Activated CD8-positive, alpha-beta T cell treated with anti-CD3 and anti-CD28 coated beads for 36 hours (primary cell): ENCODE results near the gene TCP1. TPM values are rescaled to one million over a fixed set of nuclear protein-coding genes. Genes with fewer than 3 reads are reported as not detected.
"Not testable (repeated sequence)": the region's sequence is repeated elsewhere in the genome, so short reads cannot be mapped to it uniquely, and the experiment has no call there.

ENCODE experiments used
- ATAC-seq: fragments of 200-7000 bp; cut with Tn5 transposase; one replicate; pipeline ENCODE4 v1.10.0; 2021; ENCODE audit warnings: mild to moderate bottlenecking, moderate library complexity
- CTCF ChIA-PET: fragments of 350-600 bp; sonication (Branson Sonifier 250); formaldehyde crosslinking; loops from one replicate; lab custom pipeline; 2021; ENCODE audit warnings: antibody characterized with exemption; lab: Charles Lee
- POLR2A ChIA-PET: fragments of 350-600 bp; sonication (Branson Sonifier 250); formaldehyde crosslinking; loops from one replicate; lab custom pipeline; 2021; ENCODE audit warnings: antibody characterized with exemption; lab: Charles Lee
- DNase-seq: peaks from one replicate; pipeline ENCODE4 v3.0.0-alpha.2; 2020
- H3K27ac Mint-ChIP-seq: one replicate; pipeline ENCODE4 v1.8.0; 2021; ENCODE audit warnings: mild to moderate bottlenecking, mixed read lengths
- H3K27me3 Mint-ChIP-seq: one replicate; pipeline ENCODE4 v1.8.0; 2021; ENCODE audit warnings: mixed read lengths
- H3K36me3 Mint-ChIP-seq: one replicate; pipeline ENCODE4 v1.8.0; 2021; ENCODE audit warnings: low read depth, mixed read lengths
- H3K4me1 Mint-ChIP-seq: one replicate; pipeline ENCODE4 v1.8.0; 2021; ENCODE audit warnings: low read depth, mixed read lengths
- H3K4me3 Mint-ChIP-seq: one replicate; pipeline ENCODE4 v1.8.0; 2021; ENCODE audit warnings: mild to moderate bottlenecking, moderate library complexity, mixed read lengths
- H3K9me3 Mint-ChIP-seq: one replicate; pipeline ENCODE4 v1.8.0; 2021; ENCODE audit warnings: mixed read lengths
- intact Hi-C: fragments of 100-400 bp; cut with micrococcal nuclease; formaldehyde crosslinking; loops from one replicate; pipeline ENCODE4 v1.10.0; 2022
- total RNA-seq, 2 experiments: library from RNA; stranded (reverse); gene quantifications; one replicate each; pipeline ENCODE4 v1.2.3, GENCODE V29; 2021
- TF ChIP-seq, protein P1 (sequence below): fragments of 200-600 bp; IDR thresholded peaks from one replicate; pipeline ENCODE4 v1.8.0; 2022; ENCODE audit warnings: antibody characterized with exemption, mild to moderate bottlenecking

Gene TCP1
- total RNA-seq, 2 experiments from 2014 or later: 446 to 452 TPM

- Mint-ChIP-seq H3K36me3 (peaks cover 19% of the 10 kb centered on the region), H3K4me3 (no peak overlapping the region), H3K27ac (no peak overlapping the region), H3K27me3 (no peaks in the 10 kb centered on the region), H3K4me1 (peaks cover 12% of the 10 kb centered on the region), H3K9me3 (no peaks in the 10 kb centered on the region)
- ChIA-PET CTCF (interaction anchor here (1.7 kb wide), 1 partner anchor 111 kb away, joined by 5 read pairs; no protein-coding TSS in a partner anchor), POLR2A (no interaction called here)
- DNase-seq: no peak
- TF ChIP-seq, protein P1, sequence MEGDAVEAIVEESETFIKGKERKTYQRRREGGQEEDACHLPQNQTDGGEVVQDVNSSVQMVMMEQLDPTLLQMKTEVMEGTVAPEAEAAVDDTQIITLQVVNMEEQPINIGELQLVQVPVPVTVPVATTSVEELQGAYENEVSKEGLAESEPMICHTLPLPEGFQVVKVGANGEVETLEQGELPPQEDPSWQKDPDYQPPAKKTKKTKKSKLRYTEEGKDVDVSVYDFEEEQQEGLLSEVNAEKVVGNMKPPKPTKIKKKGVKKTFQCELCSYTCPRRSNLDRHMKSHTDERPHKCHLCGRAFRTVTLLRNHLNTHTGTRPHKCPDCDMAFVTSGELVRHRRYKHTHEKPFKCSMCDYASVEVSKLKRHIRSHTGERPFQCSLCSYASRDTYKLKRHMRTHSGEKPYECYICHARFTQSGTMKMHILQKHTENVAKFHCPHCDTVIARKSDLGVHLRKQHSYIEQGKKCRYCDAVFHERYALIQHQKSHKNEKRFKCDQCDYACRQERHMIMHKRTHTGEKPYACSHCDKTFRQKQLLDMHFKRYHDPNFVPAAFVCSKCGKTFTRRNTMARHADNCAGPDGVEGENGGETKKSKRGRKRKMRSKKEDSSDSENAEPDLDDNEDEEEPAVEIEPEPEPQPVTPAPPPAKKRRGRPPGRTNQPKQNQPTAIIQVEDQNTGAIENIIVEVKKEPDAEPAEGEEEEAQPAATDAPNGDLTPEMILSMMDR: no peak
- no peak for ATAC-seq
- intact Hi-C loops: loop anchor here (5.0 kb wide), 1 partner anchor 645 kb away; no protein-coding TSS in a partner anchor
These were observed 12.5 kb upstream of the TCP1 start for GRCh38 chr6:159801935-159802334.

- DNase-seq (no peak), ATAC-seq (no peak)
- TF ChIP-seq, protein P1: no peak
- intact Hi-C loops: loop anchor here (5.0 kb wide), 1 partner anchor 647 kb away; no protein-coding TSS in a partner anchor
- Mint-ChIP-seq H3K27me3 (no peaks in the 10 kb centered on the region), H3K4me1 (peaks cover 12% of the 10 kb centered on the region), H3K4me3 (no peak within 1 kb of the TSS), H3K27ac (no peak within 1 kb of the TSS), H3K9me3 (no peaks in the 10 kb centered on the region), H3K36me3 (peaks cover 23% of the 10 kb centered on the region)
- ChIA-PET CTCF (no interaction called here), POLR2A (interaction anchor here (0.6 to 1.2 kb wide), 2 partner anchors 75 to 178 kb away, joined by 3 read pairs; no protein-coding TSS in a partner anchor)
These were observed 10.9 kb upstream of the TCP1 start, which contains the start of gene PNLDC1 for GRCh38 chr6:159800141-159800865. PNLDC1 (plus strand) TSS chr6:159800276; CDS start chr6:159800308, 32 bp downstream.

DNA sequence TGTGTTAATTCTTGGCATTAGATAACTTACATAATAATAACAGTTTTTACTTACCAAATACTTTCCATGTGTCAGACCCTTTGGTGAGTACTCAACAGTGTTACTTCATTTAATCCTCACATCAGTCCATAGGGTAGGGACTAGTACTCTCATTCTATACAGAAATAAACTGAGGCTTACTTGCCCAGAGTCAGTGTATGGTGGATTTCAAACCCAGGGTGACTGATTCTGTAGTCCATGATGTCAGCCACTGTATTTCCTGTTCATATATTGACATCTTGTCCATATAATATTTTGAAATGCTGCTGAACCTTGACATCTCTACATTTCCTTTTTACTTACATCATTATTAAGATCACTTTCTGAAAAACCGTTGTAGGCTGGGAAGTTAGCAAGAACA is 8.2 kb upstream of the TCP1 start:
- TF ChIP-seq, protein P1: no peak
- intact Hi-C loops: no loop called here
- ATAC-seq (peak; percentile 51), DNase-seq (no peak)
- no peaks in the 10 kb centered on the region for H3K9me3 Mint-ChIP-seq
- H3K27me3 Mint-ChIP-seq: no peaks in the 10 kb centered on the region
- POLR2A ChIA-PET: no interaction called here
- H3K27ac Mint-ChIP-seq: peak overlapping the region; percentile 40
- H3K36me3 Mint-ChIP-seq: peaks cover 39% of the 10 kb centered on the region
- H3K4me3 Mint-ChIP-seq: no peak overlapping the region
- peaks cover 33% of the 10 kb centered on the region for H3K4me1 Mint-ChIP-seq
- CTCF ChIA-PET: no interaction called here

- peaks cover 48% of the 10 kb centered on the region for H3K4me1 Mint-ChIP-seq
- H3K27me3 Mint-ChIP-seq, H3K9me3 Mint-ChIP-seq, H3K4me3 Mint-ChIP-seq, ATAC-seq, intact Hi-C loops, CTCF ChIA-PET, DNase-seq, POLR2A ChIA-PET: not testable (repeated sequence)
- peak overlapping the region; percentile 44 for H3K27ac Mint-ChIP-seq
- H3K36me3 Mint-ChIP-seq: peaks cover 59% of the 10 kb centered on the region
These were observed 5.6 kb upstream of the TCP1 start for GRCh38 chr6:159794976-159795375.

DNA sequence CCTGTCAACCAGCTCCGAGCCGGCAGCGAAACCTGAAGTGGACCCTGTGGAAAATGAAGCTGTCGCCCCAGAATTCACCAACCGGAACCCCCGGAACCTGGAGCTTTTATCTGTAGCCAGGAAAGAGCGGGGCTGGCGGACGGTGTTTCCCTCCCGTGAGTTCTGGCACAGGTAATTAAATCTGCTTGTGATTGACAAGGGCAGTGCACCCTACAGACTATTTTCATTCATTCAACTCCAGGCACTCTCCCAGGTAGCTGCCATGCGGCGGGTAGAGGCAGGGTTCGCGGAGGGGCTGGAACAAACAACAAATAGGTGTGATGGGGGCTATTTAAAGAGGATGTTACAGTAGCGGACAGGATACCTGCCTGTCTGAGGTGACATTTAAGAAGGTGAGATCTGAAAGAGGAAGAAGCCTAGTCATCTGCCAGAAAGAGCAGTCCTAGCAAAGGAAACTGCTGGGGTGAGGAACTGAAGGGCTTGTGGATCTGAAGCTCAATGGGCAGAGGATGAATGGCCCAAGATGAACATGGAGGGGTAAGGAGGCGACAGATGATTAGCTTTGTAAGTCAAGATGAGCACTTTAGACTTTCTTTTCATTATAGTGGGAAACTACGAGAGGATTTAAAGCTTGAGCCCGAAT is 1.7 kb upstream of the TCP1 start:
- CTCF ChIA-PET: interaction anchor here (0.8 to 3.7 kb wide), 17 partner anchors 9 to 711 kb away, joined by 3 to 21 read pairs (median 3); partner anchors contain the start of genes SOD2 and WTAP
- peak overlapping the region; percentile 98 for H3K4me3 Mint-ChIP-seq
- peak; percentile 47 for DNase-seq

More for the DNA sequence above, 1.7 kb upstream of the TCP1 start:
- intact Hi-C loops: no loop called here
- H3K9me3 Mint-ChIP-seq: no peaks in the 10 kb centered on the region
- peak overlapping the region; percentile 99 for H3K27ac Mint-ChIP-seq
- H3K4me1 Mint-ChIP-seq: peaks cover 51% of the 10 kb centered on the region
- no peak for ATAC-seq
- POLR2A ChIA-PET: interaction anchor here (0.8 to 5.1 kb wide), 14 partner anchors 22 to 188 kb away, joined by 3 to 40 read pairs (median 4); partner anchors contain the start of genes IGF2R, SOD2 and WTAP
- TF ChIP-seq, protein P1: no peak
- H3K27me3 Mint-ChIP-seq: no peaks in the 10 kb centered on the region
- peaks cover 66% of the 10 kb centered on the region for H3K36me3 Mint-ChIP-seq
